SU-DHL-6 (cell line): ENCODE results near the gene CLDN12.
A peak's percentile ranks its signal among the peaks of the same experiment; 100 is the strongest.

Experiments
- H2AFZ ChIP-seq: fragments of 200-600 bp; sonication (generic); 2 replicates; pipeline ENCODE4 v1.6.1; 2014; ENCODE audit warnings: low read depth, mild to moderate bottlenecking, moderate library complexity, mixed read lengths, antibody characterized with exemption, low read length; ENCODE audit not compliant: severe bottlenecking
- H3F3A ChIP-seq: fragments of 200-600 bp; shearing (Covaris generic); 2 replicates; pipeline ENCODE4 v1.6.0; 2016; ENCODE audit warnings: antibody characterized with exemption, mild to moderate bottlenecking; ENCODE audit not compliant: insufficient read depth
- H3K27ac ChIP-seq: fragments of 200-600 bp; sonication (generic); 2 replicates; pipeline ENCODE4 v1.5.1; 2016; ENCODE audit warnings: low read depth, mild to moderate bottlenecking, low read length, moderate library complexity, mixed read lengths
- H3K27me3 ChIP-seq: fragments of 200-600 bp; sonication (generic), shearing (Covaris generic); 2 replicates; pipeline ENCODE4 v1.6.0; 2014; ENCODE audit warnings: mild to moderate bottlenecking, low read length
- H3K36me3 ChIP-seq: fragments of 200-600 bp; sonication (generic); 2 replicates; pipeline ENCODE4 v1.6.1; 2014; ENCODE audit warnings: mild to moderate bottlenecking, low read length, mixed read lengths
- H3K4me2 ChIP-seq: fragments of 300-600, 200-600 bp; shearing (Covaris generic), sonication (generic); 2 replicates; pipeline ENCODE4 v1.6.0; 2014; ENCODE audit warnings: low read length, low read depth, mild to moderate bottlenecking; ENCODE audit not compliant: poor library complexity, severe bottlenecking
- H3K4me3 ChIP-seq: fragments of 200-600 bp; sonication (generic); 2 replicates; pipeline ENCODE4 v1.5.1; 2014; ENCODE audit warnings: antibody characterized with exemption, low read length, mild to moderate bottlenecking, mixed read lengths; ENCODE audit not compliant: insufficient read depth, poor library complexity, severe bottlenecking
- H3K79me2 ChIP-seq: fragments of 200-600 bp; sonication (generic); 2 replicates; pipeline ENCODE4 v1.6.1; 2014; ENCODE audit warnings: mild to moderate bottlenecking, low read length, moderate library complexity; ENCODE audit not compliant: insufficient read depth
- H3K9ac ChIP-seq: fragments of 200-600 bp; sonication (generic); 2 replicates; pipeline ENCODE4 v1.7.0; 2014; ENCODE audit warnings: mild to moderate bottlenecking, low read length
- H3K9me2 ChIP-seq: fragments of 200-600 bp; sonication (generic); replicated peaks from 2 replicates; pipeline ENCODE4 v1.6.1; 2014; ENCODE audit warnings: low read length; ENCODE audit not compliant: insufficient read depth
- H3K9me3 ChIP-seq: fragments of 200-600 bp; sonication (generic); 2 replicates; pipeline ENCODE4 v1.6.1; 2014; ENCODE audit warnings: low read length, mixed read lengths; ENCODE audit not compliant: insufficient read depth
- H4K20me1 ChIP-seq: fragments of 200-600 bp; sonication (generic); 2 replicates; pipeline ENCODE4 v1.6.1; 2014; ENCODE audit warnings: low read depth, mild to moderate bottlenecking, antibody characterized with exemption, low read length, moderate library complexity, mixed read lengths
- CTCF ChIP-seq: fragments of 200-600 bp; sonication (generic); IDR thresholded peaks from one replicate; pipeline ENCODE4 v1.5.1; 2017; ENCODE audit warnings: antibody characterized with exemption, mild to moderate bottlenecking, low read length, moderate library complexity; ENCODE audit not compliant: insufficient read depth, poor library complexity, severe bottlenecking
- EZH2phosphoT487 ChIP-seq: fragments of 200-600 bp; sonication (generic), shearing (Covaris generic); conservative IDR thresholded peaks from 2 replicates; pipeline ENCODE4 v1.6.1; 2018; ENCODE audit warnings: mild to moderate bottlenecking, antibody characterized with exemption, low read length, moderate library complexity, mixed read lengths

Gene CLDN12

GRCh38 chr7:90413185-90413528, 9.9 kb downstream of the CLDN12 start:
- Histone ChIP-seq H3K4me2 (no peak overlapping the region), H3K79me2 (no peaks in the 10 kb centered on the region), H3K9ac (no peak overlapping the region), H3K27me3 (no peaks in the 10 kb centered on the region), H3K4me3 (no peak overlapping the region), H3K9me2 (no peaks in the 10 kb centered on the region), H4K20me1 (no peaks in the 10 kb centered on the region), H3K27ac (no peak overlapping the region), H3F3A (no peaks in the 10 kb centered on the region), H2AFZ (no peak overlapping the region), H3K36me3 (peaks cover 5% of the 10 kb centered on the region; the same call in 1 of the 2 replicates), H3K9me3 (no peaks in the 10 kb centered on the region)
- TF ChIP-seq EZH2phosphoT487: no peak
- peak; percentile 9 for TF ChIP-seq CTCF

- no peak overlapping the region for H3K9ac ChIP-seq
- no peak overlapping the region for H3K4me3 ChIP-seq
- no peaks in the 10 kb centered on the region for H3F3A ChIP-seq
- H3K27ac ChIP-seq: no peak overlapping the region
- no peaks in the 10 kb centered on the region for H3K9me3 ChIP-seq
- no peaks in the 10 kb centered on the region for H3K36me3 ChIP-seq
- H3K27me3 ChIP-seq: no peaks in the 10 kb centered on the region
- no peak overlapping the region for H3K4me2 ChIP-seq
- TF ChIP-seq CTCF (no peak), EZH2phosphoT487 (no peak)
- H3K79me2 ChIP-seq: no peaks in the 10 kb centered on the region
- no peak overlapping the region for H2AFZ ChIP-seq
- H4K20me1 ChIP-seq: no peaks in the 10 kb centered on the region
- no peaks in the 10 kb centered on the region for H3K9me2 ChIP-seq
These were observed 18.4 kb downstream of the CLDN12 start for GRCh38 chr7:90421651-90422050.

GRCh38 chr7:90424720-90425119, 21.5 kb downstream of the CLDN12 start:
- Histone ChIP-seq H3K9ac (no peak overlapping the region), H3K79me2 (no peaks in the 10 kb centered on the region), H3K27me3 (no peaks in the 10 kb centered on the region), H2AFZ (no peak overlapping the region), H3K36me3 (no peaks in the 10 kb centered on the region), H3K4me2 (no peak overlapping the region), H3K9me2 (no peaks in the 10 kb centered on the region), H3K4me3 (no peak overlapping the region), H3K9me3 (no peaks in the 10 kb centered on the region), H3K27ac (no peak overlapping the region), H4K20me1 (no peaks in the 10 kb centered on the region), H3F3A (no peaks in the 10 kb centered on the region)
- no peak for TF ChIP-seq CTCF
- TF ChIP-seq EZH2phosphoT487: no peak

GRCh38 chr7:90425376-90425775, 22.1 kb downstream of the CLDN12 start:
- H3K4me2 ChIP-seq: no peak overlapping the region
- H3K27ac ChIP-seq: no peak overlapping the region
- no peaks in the 10 kb centered on the region for H3K9me3 ChIP-seq
- TF ChIP-seq EZH2phosphoT487 (no peak), CTCF (no peak)
- no peak overlapping the region for H3K9ac ChIP-seq
- H3K79me2 ChIP-seq: no peaks in the 10 kb centered on the region
- no peaks in the 10 kb centered on the region for H3F3A ChIP-seq
- H3K4me3 ChIP-seq: no peak overlapping the region
- no peaks in the 10 kb centered on the region for H3K27me3 ChIP-seq
- no peak overlapping the region for H2AFZ ChIP-seq
- no peaks in the 10 kb centered on the region for H3K9me2 ChIP-seq
- H4K20me1 ChIP-seq: no peaks in the 10 kb centered on the region
- no peaks in the 10 kb centered on the region for H3K36me3 ChIP-seq
